ENCODE measurements around the gene C4orf54. TPM values are rescaled to one million over a fixed set of nuclear protein-coding genes. Genes with fewer than 3 reads are reported as not detected.

C4orf54 gene
- total RNA-seq, 3 donors from 2014 or later = not detected

DNA sequence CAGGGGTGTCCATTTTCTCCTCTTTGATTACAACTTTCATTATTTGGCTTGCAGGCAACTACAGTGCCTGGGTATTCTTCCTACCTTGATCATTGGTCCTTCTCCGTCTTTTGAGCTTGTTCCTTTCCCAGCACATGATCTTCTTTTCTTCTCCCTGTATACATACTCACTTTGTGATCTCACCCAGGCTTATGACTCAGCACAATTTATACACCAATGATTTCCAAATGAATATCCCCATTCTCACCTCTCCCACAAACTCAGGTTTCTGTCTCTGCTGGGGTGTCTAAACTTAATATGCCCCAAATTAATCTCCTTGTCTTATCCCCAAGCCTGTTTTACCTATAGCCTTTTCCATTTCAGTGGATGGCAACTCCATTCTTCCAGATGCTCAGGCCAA is 19.5 kb upstream of the C4orf54 start:
- no peak overlapping the region for H3K4me3 ChIP-seq
- TF ChIP-seq POLR2AphosphoS5 (IDR thresholded peaks at IDR 0.05) = no peak
- TF ChIP-seq, protein P1, sequence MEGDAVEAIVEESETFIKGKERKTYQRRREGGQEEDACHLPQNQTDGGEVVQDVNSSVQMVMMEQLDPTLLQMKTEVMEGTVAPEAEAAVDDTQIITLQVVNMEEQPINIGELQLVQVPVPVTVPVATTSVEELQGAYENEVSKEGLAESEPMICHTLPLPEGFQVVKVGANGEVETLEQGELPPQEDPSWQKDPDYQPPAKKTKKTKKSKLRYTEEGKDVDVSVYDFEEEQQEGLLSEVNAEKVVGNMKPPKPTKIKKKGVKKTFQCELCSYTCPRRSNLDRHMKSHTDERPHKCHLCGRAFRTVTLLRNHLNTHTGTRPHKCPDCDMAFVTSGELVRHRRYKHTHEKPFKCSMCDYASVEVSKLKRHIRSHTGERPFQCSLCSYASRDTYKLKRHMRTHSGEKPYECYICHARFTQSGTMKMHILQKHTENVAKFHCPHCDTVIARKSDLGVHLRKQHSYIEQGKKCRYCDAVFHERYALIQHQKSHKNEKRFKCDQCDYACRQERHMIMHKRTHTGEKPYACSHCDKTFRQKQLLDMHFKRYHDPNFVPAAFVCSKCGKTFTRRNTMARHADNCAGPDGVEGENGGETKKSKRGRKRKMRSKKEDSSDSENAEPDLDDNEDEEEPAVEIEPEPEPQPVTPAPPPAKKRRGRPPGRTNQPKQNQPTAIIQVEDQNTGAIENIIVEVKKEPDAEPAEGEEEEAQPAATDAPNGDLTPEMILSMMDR (IDR thresholded peaks at IDR 0.05) = no peak
- TF ChIP-seq POLR2A (IDR thresholded peaks at IDR 0.05) = no peak
- intact Hi-C loops (cut with DNase I; ENCODE audit: low total_unique reads) = no loop called here

DNA sequence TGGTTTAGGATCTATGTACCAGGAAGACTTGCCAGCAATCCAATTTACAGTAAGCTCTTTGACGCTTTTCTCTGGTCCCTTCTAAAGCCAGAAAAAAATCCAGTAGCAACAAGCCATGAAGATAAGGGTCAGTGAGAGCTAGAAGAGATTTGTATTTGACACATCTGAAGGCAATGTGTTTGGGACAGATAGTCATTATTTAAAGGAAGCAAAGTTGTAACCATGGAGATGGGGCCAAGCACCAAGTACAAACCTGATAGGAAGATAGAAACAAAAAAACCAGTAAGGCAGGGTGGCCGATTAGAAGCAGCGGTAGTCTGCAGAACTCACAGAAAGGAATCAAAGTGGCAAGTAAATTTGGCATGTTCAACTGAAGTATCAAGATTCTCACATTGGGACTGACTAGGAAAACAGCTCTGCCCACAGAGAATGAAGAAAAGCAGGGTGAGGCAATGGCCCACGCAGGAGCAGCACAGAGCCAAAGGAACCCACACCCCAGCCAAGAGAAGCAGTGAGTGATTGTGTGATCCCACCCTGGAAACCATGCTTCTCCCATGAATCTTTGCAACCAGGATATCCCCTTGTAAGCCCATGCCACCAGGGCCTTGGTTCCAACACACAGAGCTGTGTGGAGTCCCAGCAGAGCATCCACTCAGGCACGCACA is 12.9 kb upstream of the C4orf54 start:
- intact Hi-C loops (cut with DNase I; ENCODE audit: low total_unique reads) = no loop called here
- TF ChIP-seq POLR2AphosphoS5 (IDR thresholded peaks at IDR 0.05) = no peak
- no peak for TF ChIP-seq POLR2A (IDR thresholded peaks at IDR 0.05)
- TF ChIP-seq, protein P1 (IDR thresholded peaks at IDR 0.05) = no peak
- Histone ChIP-seq H3K27me3 (no peaks in the 10 kb centered on the region), H3K4me3 (no peak overlapping the region), H3K9me3 (peaks cover 6 to 25% of the 10 kb centered on the region in 2 donors), H3K27ac (no peak overlapping the region), H3K36me3 (no peaks in the 10 kb centered on the region), H3K4me1 (no peaks in the 10 kb centered on the region)
- DNase-seq (ENCODE audit: low spot score in 2 of 2) = no peak

More for the DNA sequence above, 19.5 kb upstream of the C4orf54 start:
- H3K36me3 ChIP-seq = no peaks in the 10 kb centered on the region
- DNase-seq (ENCODE audit: low spot score in 2 of 2) = no peak
- H3K27ac ChIP-seq = no peak overlapping the region
- no peaks in the 10 kb centered on the region for H3K4me1 ChIP-seq
- peaks cover 5 to 19% of the 10 kb centered on the region in 2 donors for H3K9me3 ChIP-seq
- H3K27me3 ChIP-seq = no peaks in the 10 kb centered on the region

DNA sequence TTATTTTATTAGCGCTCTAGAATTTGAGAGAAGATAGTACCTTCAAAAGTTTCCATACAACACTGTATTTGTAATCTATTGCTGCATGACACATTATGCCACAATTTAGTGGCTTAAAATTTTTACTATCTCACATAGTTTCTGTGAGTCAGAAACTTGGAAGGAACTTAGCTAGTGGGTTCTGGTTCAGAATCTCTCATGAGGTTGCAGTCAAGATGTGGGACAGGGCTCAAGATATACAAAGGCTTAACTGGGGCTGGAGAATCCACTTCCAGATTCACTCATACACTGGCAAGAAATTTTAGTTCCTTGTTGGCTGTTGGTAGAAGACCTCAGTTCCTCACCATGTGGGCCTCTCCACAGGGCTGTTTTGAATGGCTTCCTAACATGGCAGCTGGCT is 11.5 kb upstream of the C4orf54 start:
- TF ChIP-seq POLR2A (IDR thresholded peaks at IDR 0.05) (no peak), POLR2AphosphoS5 (IDR thresholded peaks at IDR 0.05) (no peak)
- TF ChIP-seq, protein P1 (IDR thresholded peaks at IDR 0.05) = no peak
- Histone ChIP-seq H3K4me1 (no peaks in the 10 kb centered on the region), H3K27ac (no peak overlapping the region), H3K4me3 (no peak overlapping the region), H3K36me3 (no peaks in the 10 kb centered on the region), H3K27me3 (no peaks in the 10 kb centered on the region), H3K9me3 (peaks cover 6 to 25% of the 10 kb centered on the region in 2 donors)
- intact Hi-C loops (cut with DNase I; ENCODE audit: low total_unique reads) = no loop called here
- no peak for DNase-seq (ENCODE audit: low spot score in 2 of 2)

DNA sequence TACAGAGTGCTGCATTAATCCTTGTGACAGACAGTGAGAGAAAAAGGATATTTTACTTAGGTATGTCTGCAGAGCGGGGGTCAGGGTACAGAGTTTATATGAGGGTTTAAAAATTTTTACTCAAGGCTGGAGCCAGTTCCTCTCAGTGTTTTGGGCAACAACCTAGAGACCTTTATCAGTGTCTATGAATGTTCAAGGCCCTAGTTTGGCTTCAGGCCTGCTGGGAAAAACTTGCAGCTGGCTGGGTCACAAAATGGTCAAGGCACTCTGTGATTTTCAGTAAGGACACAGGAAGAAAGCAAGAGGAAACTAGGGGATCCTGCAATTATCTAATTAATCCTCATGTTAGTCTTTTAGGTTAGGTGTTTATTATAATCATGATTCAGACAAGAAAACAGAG is 10.8 kb upstream of the C4orf54 start:
- intact Hi-C loops (cut with DNase I; ENCODE audit: low total_unique reads) = no loop called here
- peaks cover 6 to 19% of the 10 kb centered on the region in 2 donors for H3K9me3 ChIP-seq
- no peak overlapping the region for H3K4me3 ChIP-seq
- no peaks in the 10 kb centered on the region for H3K36me3 ChIP-seq
- H3K27ac ChIP-seq = no peak overlapping the region
- H3K4me1 ChIP-seq = no peaks in the 10 kb centered on the region
- DNase-seq (ENCODE audit: low spot score in 2 of 2) = no peak
- TF ChIP-seq, protein P1 (IDR thresholded peaks at IDR 0.05) = no peak
- TF ChIP-seq POLR2AphosphoS5 (IDR thresholded peaks at IDR 0.05) (no peak), POLR2A (IDR thresholded peaks at IDR 0.05) (no peak)
- H3K27me3 ChIP-seq = no peaks in the 10 kb centered on the region

DNA sequence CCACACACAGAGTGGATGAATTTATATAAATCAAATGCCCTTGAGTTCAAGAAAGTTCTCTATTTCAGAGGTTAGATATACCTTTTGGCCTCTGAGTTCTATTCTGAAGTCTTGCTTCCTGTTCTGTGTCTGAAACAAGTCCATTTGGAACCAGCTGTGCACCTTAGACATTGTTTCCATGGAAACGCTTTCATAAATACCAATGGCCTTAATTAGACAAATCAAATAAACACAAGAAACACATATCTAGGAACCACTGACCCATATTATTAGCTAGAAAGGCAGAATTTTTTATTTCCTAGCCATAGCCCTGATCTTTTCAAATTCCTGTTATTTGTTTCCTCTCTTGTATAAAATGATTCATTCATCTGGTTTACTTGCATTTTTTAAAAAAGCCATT is 8.4 kb upstream of the C4orf54 start:
- H3K4me1 ChIP-seq = no peaks in the 10 kb centered on the region
- DNase-seq (ENCODE audit: low spot score in 2 of 2) = no peak
- no peak overlapping the region for H3K27ac ChIP-seq
- H3K27me3 ChIP-seq = no peaks in the 10 kb centered on the region
- H3K4me3 ChIP-seq = no peak overlapping the region
- H3K9me3 ChIP-seq = no peaks in the 10 kb centered on the region
- intact Hi-C loops (cut with DNase I; ENCODE audit: low total_unique reads) = loop anchor here (1.0 kb wide), 1 partner anchor 15 kb away; no protein-coding TSS in a partner anchor
- H3K36me3 ChIP-seq = no peaks in the 10 kb centered on the region
- TF ChIP-seq POLR2A (IDR thresholded peaks at IDR 0.05) = no peak
- TF ChIP-seq, protein P1 (IDR thresholded peaks at IDR 0.05) = no peak
- no peak for TF ChIP-seq POLR2AphosphoS5 (IDR thresholded peaks at IDR 0.05)
